ES-I3 (cell line): ENCODE measurements around the gene OR13G1.
"Not testable (repeated sequence)": the region's sequence is repeated elsewhere in the genome, so short reads cannot be mapped to it uniquely, and the experiment has no call there.

Source experiments
- H3K36me3 ChIP-seq: 2 replicates; pipeline ENCODE4 v1.6.1; 2013; ENCODE audit warnings: mild to moderate bottlenecking, low read length, control low read depth, moderate library complexity; ENCODE audit not compliant: insufficient read depth
- H3K4me1 ChIP-seq: 2 replicates; pipeline ENCODE4 v1.6.1; 2013; ENCODE audit warnings: mild to moderate bottlenecking, control low read depth, low read length; ENCODE audit not compliant: insufficient read depth
- H3K9ac ChIP-seq: 2 replicates; pipeline ENCODE4 v1.6.1; 2013; ENCODE audit warnings: low read depth, mild to moderate bottlenecking, low read length, moderate library complexity
- H3K9me3 ChIP-seq: 2 replicates; pipeline ENCODE4 v1.6.1; 2013; ENCODE audit warnings: mild to moderate bottlenecking, low read length, moderate library complexity; ENCODE audit not compliant: control insufficient read depth, insufficient read depth

OR13G1 gene

GRCh38 chr1:247679639-247680038 is at the start of gene OR13G1:
TSS of gene OR13G1 (minus strand) at chr1:247679739. CDS start at chr1:247673041, 6,698 bp downstream.
- Histone ChIP-seq H3K4me1 (no peaks in the 10 kb centered on the region), H3K36me3 (no peaks in the 10 kb centered on the region), H3K9me3 (no peaks in the 10 kb centered on the region), H3K9ac (no peak within 1 kb of the TSS)

GRCh38 chr1:247721222-247721621 is 41.7 kb upstream of the OR13G1 start:
- Histone ChIP-seq H3K9me3 (no peaks in the 10 kb centered on the region), H3K4me1 (no peaks in the 10 kb centered on the region), H3K36me3 (no peaks in the 10 kb centered on the region), H3K9ac (no peak overlapping the region)

GRCh38 chr1:247716546-247716945 is 37.0 kb upstream of the OR13G1 start, which contains the start of gene OR6F1:
TSS of gene OR6F1 (minus strand) at chr1:247716646. CDS start at chr1:247712755, 3,891 bp downstream.
- Histone ChIP-seq H3K36me3 (no peaks in the 10 kb centered on the region), H3K9me3 (no peaks in the 10 kb centered on the region), H3K4me1 (no peaks in the 10 kb centered on the region), H3K9ac (no peak within 1 kb of the TSS)

- Histone ChIP-seq H3K4me1 (no peaks in the 10 kb centered on the region), H3K9ac (no peak overlapping the region), H3K36me3 (no peaks in the 10 kb centered on the region), H3K9me3 (no peaks in the 10 kb centered on the region)
Observed at GRCh38 chr1:247713753-247714152, 34.2 kb upstream of the OR13G1 start.

- not testable (repeated sequence) for H3K9ac ChIP-seq, H3K9me3 ChIP-seq, H3K36me3 ChIP-seq, H3K4me1 ChIP-seq
Observed at GRCh38 chr1:247710681-247711080, 31.1 kb upstream of the OR13G1 start.

GRCh38 chr1:247701338-247701737 is 21.8 kb upstream of the OR13G1 start:
- Histone ChIP-seq H3K9me3 (no peaks in the 10 kb centered on the region), H3K4me1 (no peaks in the 10 kb centered on the region), H3K36me3 (no peaks in the 10 kb centered on the region), H3K9ac (no peak overlapping the region)

GRCh38 chr1:247681288-247681897 is 1.9 kb upstream of the OR13G1 start:
- H3K9me3 ChIP-seq: no peaks in the 10 kb centered on the region
- H3K4me1 ChIP-seq: no peaks in the 10 kb centered on the region
- H3K9ac ChIP-seq: no peak overlapping the region

GRCh38 chr1:247680171-247680570 is 632 bp upstream of the OR13G1 start:
- Histone ChIP-seq H3K36me3 (no peaks in the 10 kb centered on the region), H3K9ac (no peak overlapping the region), H3K4me1 (no peaks in the 10 kb centered on the region), H3K9me3 (no peaks in the 10 kb centered on the region)

More at GRCh38 chr1:247681288-247681897, 1.9 kb upstream of the OR13G1 start:
- no peaks in the 10 kb centered on the region for H3K36me3 ChIP-seq

- Histone ChIP-seq H3K4me1 (no peaks in the 10 kb centered on the region), H3K36me3 (no peaks in the 10 kb centered on the region), H3K9me3 (no peaks in the 10 kb centered on the region), H3K9ac (no peak overlapping the region)
Observed at GRCh38 chr1:247669225-247669624, 10.3 kb downstream of the OR13G1 start.

GRCh38 chr1:247656221-247656875 is 23.2 kb downstream of the OR13G1 start:
- Histone ChIP-seq H3K36me3 (no peaks in the 10 kb centered on the region), H3K9ac (no peak overlapping the region), H3K4me1 (no peaks in the 10 kb centered on the region), H3K9me3 (no peaks in the 10 kb centered on the region; the same call in 1 of the 2 replicates)

GRCh38 chr1:247653040-247653439 is 26.5 kb downstream of the OR13G1 start:
- peaks cover 6% of the 10 kb centered on the region; the same call in 1 of the 2 replicates for H3K4me1 ChIP-seq
- H3K36me3 ChIP-seq: no peaks in the 10 kb centered on the region
- no peaks in the 10 kb centered on the region for H3K9me3 ChIP-seq
- H3K9ac ChIP-seq: no peak overlapping the region

- no peaks in the 10 kb centered on the region for H3K9me3 ChIP-seq
- no peak overlapping the region for H3K9ac ChIP-seq
- H3K36me3 ChIP-seq: no peaks in the 10 kb centered on the region
- H3K4me1 ChIP-seq: peaks cover 19% of the 10 kb centered on the region; the same call in 1 of the 2 replicates
Observed at GRCh38 chr1:247647864-247648263, 31.7 kb downstream of the OR13G1 start.

- Histone ChIP-seq H3K36me3 (no peaks in the 10 kb centered on the region), H3K9me3 (no peaks in the 10 kb centered on the region), H3K4me1 (peaks cover 19% of the 10 kb centered on the region; the same call in 1 of the 2 replicates), H3K9ac (no peak overlapping the region)
Observed at GRCh38 chr1:247646867-247647266, 32.7 kb downstream of the OR13G1 start.

- no peak overlapping the region for H3K9ac ChIP-seq
- H3K36me3 ChIP-seq: no peaks in the 10 kb centered on the region
- no peaks in the 10 kb centered on the region for H3K9me3 ChIP-seq
- peaks cover 15% of the 10 kb centered on the region for H3K4me1 ChIP-seq
Observed at GRCh38 chr1:247642742-247643141, 36.8 kb downstream of the OR13G1 start.

GRCh38 chr1:247639381-247639981 is 40.1 kb downstream of the OR13G1 start:
- Histone ChIP-seq H3K4me1 (peaks cover 3% of the 10 kb centered on the region; the same call in 1 of the 2 replicates), H3K9me3 (no peaks in the 10 kb centered on the region)

More at GRCh38 chr1:247639381-247639981, 40.1 kb downstream of the OR13G1 start:
- Histone ChIP-seq H3K9ac (peak overlapping the region; percentile 74; the same call in 1 of the 2 replicates), H3K36me3 (no peaks in the 10 kb centered on the region)
